COLO668 (cell line): Measurements from ENCODE around the gene CNTNAP2.

ENCODE experiments used
- DNase-seq: peaks from one replicate; lab custom pipeline; 2025; ENCODE audit not compliant: unreplicated experiment; lab: John Stamatoyannopoulos, UW

Gene CNTNAP2

DNA sequence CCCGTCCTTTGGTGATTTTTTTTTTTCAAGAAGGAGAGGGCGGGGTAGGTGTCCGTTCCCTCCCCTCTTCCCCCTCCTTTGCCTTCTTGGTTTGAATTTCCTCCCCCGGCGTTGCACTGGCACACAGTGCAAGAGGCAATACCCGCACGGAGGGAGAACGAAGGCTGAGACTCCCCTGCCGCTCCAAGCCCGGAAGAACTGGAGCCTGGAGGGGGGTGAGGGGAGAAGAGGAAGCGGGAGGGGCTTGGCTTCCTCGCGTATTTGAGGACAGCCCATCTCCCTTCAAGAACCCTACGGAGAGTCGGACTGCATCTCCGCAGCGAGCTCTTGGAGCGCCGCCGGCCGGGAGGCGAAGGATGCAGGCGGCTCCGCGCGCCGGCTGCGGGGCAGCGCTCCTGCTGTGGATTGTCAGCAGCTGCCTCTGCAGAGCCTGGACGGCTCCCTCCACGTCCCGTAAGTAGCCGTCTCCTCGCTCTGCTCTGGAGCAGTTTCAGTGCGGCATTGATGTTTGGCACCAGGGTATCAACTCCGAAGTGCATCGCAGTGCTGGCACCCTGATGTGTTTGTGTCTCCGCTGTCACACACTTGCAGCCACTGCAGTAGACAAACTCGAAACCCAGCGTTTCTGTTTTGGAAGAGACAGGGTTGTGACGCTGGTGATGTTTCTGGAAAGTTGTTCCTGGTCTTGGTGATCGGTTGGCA lies at the start of gene CNTNAP2:
CNTNAP2 (plus strand) TSS at position 281 of the 702 bp plus-strand sequence; CDS start at position 357, 76 bp downstream.
- DNase-seq: peak; percentile 78

DNA sequence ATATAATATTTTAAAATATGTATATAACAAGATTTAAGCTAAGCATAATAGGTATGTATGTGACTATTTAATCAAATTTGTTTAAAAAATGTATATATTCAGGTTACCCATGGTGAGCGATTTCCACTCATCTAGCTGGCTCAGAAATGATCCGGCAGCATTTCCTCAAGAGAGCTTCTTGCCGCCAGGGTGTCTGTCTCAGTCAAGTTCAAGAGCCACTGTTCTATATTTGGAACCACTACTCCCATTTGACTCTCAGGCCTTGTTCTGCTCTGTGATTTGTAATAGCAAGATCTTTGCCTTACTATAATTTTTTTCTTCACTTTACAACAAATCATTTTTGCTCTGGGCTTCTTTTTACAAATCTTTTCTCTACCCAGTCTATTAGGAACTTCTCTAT lies 48.7 kb upstream of the CNTNAP2 start:
- no peak for DNase-seq

DNA sequence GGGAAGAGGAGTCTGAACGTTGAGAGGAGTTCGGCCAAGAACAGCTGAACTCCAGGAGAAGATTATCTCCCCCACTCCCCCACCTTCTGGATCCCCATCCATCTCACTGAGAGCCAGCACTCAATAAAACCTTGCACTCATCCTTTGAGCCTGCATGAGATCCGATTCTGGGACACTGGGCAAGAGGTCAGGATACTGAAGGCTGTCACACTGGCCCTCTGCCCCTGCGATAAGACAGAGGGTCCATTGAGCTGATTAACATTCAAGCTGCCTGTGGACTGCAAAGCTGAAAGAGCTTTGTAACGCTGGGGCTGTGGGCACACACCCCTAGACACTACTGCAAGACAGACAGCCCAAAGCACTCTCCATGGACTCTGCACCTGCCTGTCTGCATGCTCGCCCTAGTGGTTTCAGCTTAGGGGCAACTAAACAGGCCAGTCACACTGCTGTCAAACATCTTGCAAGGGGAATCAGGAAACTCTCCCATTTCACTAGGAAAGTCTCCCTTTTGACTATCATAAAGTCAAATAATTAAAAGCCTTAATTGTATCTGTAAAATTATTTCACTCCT lies 42.3 kb upstream of the CNTNAP2 start:
- no peak for DNase-seq

DNA sequence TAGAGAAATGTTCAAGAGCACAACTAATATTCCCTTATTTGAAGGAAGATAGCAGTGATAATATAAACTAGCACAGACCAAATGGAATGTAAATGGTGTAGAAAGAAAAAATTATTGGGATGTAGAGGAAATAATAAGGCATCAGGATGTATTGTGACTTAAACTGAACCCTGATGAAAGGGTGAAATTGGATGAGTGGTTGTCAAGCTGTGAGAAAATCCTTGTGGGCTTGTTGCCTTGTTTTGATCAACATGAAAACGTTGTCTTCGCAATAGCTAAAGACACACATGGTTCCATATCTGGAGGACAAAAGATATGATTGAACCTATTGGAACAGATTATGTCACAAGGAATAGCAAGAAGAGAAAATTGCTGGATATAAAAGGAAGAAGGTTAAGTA lies 40.3 kb upstream of the CNTNAP2 start:
- no peak for DNase-seq

DNA sequence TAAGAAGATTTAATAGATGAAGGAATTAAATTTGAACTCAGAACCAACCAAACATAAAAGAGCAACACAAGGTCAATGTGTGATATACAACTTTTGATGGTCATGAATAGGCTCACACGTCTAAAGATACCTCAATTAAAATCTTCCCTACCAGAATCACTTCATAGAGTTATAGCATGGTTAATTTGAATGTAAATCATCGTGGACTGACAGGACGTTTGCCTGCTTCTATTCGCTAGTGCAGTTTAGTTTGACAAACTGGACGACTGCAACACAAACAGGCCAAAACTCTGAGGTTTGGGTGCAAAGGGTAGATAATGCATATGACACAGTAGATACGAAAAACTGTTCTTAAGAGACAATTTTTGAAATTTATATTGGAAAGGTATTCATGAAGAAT lies 32.5 kb upstream of the CNTNAP2 start:
- no peak for DNase-seq

DNA sequence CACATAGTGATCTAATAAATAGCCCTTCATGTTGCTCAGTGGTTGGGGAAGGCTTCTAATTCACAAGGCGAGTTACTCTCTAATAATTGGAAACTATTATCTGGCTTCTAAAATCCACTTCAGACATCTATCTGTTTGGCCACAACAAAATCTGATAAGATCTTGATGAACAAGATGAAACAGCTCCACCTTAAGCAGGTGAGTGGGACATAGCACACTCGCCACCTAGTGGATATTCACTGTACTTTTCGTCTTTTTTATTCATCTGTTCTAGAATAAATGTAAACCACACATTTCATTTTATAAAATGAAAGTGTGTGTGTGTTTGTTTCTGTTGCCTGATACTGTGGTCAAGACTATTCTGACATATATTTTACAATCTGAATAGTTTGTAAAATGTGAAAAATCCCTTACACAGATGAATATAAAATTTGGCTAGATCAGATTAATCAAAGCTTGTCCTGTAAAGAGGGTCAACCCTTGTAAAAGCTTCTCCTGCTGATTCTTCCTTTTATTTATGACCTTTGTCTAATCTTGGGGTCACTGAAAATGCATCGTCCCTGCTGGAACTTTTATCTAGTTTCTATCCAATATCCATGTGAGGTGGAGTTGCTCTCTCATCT lies 26.5 kb upstream of the CNTNAP2 start:
- peak; percentile 12 for DNase-seq

DNA sequence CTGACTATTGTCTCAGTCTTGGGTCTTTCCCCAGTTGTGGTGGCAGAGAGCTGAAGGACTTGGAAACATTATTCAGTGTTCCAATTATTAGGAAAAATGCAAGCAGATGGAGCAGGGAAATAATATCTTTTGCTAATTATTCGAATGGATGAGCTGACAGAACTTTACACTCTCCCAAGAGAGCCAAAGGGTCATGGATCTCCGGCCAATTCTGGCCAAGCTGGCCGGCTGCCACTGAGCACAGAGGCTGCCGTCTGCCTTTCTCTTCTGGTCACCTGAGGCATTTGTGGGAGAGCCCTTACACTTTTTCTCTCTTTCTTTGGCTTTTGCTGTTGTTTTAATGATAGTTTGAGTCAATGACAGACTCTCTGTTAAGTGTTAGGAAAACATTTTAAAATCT lies 22.2 kb upstream of the CNTNAP2 start:
- no peak for DNase-seq

DNA sequence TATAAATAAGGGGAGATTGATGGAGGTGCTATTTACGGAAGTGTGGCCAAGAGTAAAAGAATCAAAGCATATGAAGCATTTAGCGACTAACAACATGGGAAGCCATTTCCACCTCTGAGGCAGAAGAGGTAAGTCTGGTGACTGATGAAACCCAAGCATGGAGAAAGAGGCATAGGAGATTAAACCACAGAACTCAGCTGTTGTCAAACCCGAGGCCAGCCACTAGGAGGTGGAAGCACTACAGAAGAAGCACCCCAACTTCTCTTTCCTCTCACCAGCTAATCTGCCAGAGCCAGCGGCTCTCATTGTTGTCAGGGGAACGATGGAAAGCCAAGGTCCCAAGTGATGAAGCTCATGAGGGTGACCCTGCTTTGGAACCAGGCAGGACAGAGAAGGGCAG lies 19.6 kb upstream of the CNTNAP2 start:
- DNase-seq: peak; percentile 34

DNA sequence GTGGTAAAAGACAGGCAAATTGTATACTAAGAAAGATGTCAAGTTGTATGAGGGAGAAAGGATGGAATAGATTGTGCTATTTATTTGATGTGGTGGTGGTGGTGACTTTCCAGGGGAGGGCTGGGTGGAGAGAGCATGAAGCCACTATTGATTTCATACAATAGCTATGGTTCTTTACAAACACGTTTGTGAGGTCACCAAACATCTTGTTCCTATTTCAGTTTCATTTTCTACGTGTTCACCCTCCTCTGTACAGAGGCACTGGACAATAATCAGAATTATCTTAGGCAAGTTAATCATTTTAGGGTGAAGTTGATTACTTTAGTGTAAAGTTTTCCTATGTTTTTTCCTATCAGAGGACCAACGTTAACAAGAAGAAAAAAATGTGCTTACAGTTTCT lies 10.3 kb upstream of the CNTNAP2 start:
- DNase-seq: no peak

DNA sequence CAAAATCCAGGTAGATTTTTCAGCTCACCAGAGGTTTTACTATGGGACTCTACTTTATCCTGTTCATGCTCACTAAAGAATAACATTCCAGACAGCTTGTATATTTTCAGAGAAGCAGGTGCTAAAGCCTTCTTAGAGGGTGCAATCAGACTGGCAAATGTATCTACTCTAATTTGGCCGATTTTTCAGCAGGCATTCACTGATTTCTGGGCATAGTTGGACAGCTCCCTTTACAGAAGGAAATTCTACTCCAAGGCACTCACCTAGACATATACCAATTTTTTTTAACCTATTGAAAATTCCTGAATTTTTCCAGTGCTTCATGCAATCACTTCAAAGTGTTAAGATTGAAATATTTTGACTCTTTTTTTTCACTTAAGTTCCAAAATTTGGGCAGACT lies 3.8 kb upstream of the CNTNAP2 start:
- no peak for DNase-seq

DNA sequence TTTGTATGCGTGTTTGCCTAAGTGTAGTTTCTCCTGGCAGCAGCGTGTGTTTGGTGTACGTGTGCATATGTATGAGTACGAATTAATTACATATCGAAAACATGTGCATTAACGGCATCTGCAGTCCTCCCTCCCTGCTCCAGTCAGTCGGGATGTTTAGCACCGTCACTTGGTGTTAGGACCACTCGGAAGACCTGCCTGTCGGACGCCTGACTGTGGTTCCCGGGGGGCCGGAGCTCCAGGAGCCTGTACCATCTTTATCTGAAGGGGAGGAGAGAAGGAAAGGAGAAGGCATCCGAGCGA lies 1.1 kb upstream of the CNTNAP2 start:
- DNase-seq: no peak

DNA sequence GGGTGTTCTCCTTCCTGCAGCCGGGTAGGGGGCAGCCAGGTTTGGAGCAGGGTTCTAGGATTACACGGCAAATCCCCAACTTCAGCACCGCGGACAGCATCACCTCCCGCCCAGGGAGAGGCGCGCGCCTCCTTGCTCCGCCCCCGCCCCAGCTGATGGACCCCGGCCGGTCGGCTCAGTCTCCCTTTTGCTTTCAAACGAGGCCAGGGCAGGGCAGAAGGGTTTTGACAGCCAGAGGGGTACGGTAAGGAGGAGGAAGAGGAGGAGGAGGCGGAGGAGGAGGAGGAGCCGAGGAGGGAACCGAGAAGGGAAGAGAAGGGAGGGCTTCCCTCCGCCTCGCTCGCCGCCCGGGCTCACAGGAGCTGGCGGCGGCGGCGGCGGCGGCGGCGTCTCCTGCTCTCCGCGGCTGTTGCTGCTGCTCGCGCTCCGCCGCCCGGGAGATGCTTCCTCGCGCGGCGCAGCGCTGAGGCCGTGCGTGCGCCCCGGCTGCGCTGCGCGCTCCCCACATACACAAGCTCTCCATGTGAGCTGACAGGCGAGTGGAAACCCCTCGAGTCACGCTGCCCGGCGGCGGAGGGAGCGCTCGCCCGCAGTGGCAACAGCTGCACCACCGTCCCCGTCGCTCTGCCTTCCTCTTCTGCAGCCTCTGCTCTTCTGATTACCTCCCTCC lies 615 bp upstream of the CNTNAP2 start:
- DNase-seq: peak; percentile 84

DNA sequence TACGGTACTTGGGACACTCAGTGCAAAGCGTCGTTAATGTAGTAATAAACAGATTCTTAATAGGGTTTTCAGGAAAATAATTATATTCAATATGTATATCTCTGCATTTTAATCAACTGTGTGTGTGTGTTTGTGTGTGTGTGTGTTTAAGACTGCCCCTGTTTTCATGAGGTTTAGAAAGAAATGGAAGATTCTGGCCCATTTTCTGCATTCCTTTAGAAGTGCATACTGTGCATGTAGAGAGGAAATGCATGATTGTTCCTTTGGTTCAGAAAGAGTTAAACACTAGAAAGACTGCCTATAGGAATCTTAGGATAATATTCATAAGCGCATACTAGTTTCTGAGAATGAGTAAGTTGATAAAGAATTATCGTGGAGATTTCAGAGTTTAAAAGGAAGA lies 975 bp downstream of the CNTNAP2 start:
- DNase-seq: no peak

DNA sequence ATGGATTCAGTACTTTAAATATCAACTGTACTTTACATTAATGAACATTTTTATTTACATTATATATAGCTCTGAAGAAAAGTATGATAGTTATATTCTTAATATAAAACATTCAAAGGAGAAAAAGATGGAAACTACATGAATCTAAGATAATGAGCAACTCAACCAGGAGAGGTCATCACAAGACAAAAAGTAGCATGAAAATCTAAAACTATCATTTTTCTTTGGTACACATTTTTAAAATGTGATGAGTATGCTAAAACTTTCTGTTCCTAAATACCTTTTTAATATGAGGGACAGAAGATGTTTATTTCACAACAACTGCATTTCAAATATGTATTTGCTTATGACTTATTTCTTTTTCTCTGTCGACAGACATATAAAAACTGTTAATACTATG lies 2.4 kb downstream of the CNTNAP2 start:
- no peak for DNase-seq

DNA sequence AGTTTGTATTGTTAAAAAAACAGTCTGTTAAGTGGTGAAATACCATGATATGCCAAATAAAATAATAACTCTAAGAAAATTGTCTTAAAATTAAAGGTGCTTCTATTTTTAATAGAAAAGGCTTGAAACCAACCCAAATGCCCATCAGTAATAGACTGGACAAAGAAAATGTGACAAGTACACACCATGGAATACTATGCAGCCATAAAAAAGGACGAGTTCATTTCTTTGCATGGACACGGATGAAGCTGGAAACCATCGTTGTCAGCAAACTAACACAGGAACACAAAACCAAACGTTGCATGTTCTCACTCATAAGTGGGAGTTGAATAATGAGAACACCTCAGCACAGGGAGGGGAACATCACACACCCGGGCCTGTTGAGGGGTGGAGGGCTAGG lies 7.1 kb downstream of the CNTNAP2 start:
- DNase-seq: no peak

DNA sequence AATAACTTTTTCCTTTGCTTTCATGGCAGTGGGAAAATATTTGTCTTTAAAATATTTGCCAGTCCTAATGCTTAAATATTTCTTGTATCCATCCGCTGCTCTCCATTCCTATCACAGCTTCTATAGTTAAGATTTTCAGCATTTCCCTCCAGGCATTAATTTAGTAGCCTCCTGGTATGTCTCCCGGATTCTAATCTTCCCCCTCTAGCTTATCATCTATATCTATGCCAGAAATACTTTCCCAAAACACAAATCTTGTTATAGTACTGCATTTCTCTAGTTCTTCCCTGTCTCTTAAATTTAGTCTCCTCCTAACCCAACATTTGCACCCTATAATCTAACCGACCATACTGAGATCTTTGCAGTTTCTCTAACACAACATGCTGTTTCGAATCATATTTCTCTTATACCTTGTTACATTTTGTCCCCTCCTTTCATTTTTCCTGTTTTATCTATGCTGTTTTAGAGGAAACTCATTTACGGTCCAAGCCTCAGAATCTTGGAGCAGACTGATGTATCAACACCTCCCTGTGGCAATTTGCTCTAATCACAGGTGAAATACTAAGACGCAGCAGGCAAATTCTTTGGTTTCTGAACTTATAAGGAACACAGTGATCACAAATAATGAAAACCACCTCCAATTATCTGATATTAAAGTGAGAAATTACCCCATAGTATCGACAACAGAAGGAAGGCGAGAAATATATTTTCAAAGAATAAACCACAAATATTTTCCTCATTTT lies 10.3 kb downstream of the CNTNAP2 start:
- no peak for DNase-seq

DNA sequence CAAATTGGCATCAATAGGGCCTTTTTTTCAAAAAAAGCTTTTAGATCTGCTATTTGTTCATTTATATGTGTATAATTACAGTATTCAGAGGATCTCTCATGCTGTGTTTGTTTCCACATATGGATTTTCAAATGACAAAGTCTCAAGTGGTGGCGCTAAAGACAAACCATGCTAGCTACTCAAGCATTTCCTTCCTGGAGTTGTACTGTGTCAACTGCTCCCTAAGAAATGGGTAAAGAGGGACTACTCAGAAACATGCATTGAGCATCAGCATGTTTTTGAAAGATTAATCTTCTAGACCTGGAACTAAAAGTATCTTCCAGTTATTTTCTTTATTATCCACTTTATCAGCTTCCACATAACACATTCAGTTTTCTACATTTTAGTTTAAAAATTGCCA lies 12.7 kb downstream of the CNTNAP2 start:
- DNase-seq: no peak

DNA sequence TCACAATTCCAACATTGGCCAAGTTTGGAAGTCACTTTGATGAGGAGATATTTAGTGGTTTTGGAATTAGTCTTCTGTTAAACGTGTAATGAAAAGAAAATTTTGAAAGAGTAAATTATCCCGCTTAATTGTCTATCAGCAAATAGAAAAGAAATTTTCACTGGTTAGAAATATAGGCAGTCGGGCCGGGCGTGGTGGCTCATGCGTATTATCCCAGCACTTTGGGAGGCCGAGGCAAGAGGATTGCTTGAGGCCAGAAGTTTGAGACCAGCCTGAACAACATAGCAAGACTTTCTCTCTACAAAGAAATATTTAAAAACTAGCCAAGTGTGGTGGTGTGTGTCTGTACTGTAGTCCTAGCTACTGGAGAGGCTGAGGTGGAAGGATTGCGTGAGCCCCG lies 13.4 kb downstream of the CNTNAP2 start:
- no peak for DNase-seq

DNA sequence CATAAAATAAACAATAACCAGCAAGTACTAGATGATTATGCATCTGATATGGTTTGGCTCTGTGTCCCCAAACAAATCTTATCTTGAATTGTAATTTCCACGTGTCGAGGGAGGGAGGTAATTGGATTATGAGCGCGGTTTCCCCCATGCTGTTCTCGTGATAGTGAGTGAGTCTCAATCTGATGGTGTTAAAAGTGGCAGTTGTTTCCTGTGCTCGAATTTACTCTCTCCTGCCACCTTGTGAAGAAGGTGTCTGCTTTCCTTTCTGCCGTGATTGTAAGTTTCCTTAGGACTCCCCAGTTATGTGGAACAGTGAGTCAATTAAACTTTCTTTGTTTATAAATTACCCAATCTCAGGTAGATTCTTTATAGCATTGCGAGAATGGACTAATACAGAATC lies 15.1 kb downstream of the CNTNAP2 start:
- DNase-seq: no peak

DNA sequence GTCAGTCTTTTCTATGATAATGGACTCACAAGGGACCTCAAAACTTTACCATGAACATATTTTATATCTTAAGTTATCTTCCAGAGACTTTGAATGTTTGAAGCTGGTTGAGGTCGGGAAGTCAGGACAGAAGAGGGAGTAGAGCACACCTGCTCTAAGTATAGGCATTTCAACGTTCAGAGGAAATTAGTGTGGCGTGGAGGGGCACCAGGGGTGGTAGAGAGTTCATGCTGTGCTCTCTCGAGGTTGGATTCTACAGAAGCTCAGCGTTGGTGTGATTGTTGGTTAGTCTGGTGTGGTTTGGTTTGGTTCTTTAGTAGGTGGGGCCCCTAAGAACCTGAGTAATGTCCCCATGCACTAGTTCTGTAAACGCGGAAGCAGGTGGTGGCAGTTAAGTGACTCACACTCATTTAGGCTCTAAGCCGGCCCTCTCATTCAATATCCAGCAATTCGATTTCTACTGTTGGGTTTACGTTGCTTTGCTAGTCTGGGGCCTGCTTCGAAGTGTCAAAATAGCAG lies 19.8 kb downstream of the CNTNAP2 start:
- no peak for DNase-seq

DNA sequence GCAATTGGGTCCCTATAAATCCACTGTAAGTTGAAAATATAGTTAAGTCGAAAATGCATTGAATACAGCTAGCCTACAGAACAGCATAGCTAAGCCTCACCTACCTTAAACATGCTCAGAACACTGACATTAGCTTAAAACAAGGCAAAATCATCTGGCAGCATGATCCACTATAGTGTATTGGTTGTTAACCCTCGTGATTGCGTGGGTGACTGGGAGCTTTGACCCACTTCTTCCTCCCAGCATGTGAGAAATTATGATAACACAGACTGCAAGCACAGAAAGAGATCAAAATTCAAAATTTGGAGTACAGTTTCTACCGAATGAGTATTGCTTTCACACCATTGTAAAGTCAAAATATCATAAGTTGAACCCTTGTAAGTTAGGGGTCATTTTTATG lies 22.3 kb downstream of the CNTNAP2 start:
- no peak for DNase-seq
